ENCODE data around the gene IL22.
A peak's percentile ranks its signal among the peaks of the same experiment; 100 is the strongest.

The IL22 gene

DNA sequence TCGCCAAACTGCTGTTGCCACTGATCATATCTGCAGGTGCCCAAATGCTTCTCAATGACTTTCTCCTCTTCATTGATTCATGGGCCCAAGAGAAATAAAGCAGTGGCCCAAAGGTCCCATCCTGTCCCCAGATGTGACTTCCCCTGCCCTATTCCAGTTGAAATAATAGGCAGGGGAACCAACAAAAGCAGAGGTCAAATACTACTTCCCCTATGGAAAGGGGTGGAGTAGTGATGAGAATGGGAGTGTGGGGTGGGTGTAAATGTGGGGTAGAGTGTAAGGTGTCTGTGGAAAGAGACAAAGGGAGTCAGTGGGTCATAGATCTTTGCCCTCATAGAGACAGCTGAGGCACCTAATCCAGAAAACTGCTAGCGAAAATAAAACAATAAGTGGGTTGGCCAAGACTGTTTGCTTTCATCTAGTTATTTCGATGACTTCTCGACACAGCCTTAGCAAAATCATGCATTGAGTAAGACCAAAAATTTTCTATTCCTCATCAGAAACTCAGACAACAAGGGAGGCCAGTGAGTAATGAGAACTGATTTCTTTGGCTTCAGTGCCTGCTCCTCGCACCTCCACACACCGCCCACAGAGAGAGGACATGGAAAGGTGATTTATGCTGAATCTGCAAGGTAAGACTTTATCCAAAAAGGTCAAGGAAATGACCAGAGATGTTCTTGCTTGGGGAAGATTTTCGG lies 10.9 kb upstream of the IL22 start:
- DNase-seq (ENCODE audit: low spot score), result no peak

GRCh38 chr12:68263366-68263765 lies 10.0 kb upstream of the IL22 start:
- no peak for DNase-seq (ENCODE audit: low spot score)

GRCh38 chr12:68261896-68262295 lies 8.5 kb upstream of the IL22 start:
- no peak for DNase-seq (ENCODE audit: low spot score)

DNA sequence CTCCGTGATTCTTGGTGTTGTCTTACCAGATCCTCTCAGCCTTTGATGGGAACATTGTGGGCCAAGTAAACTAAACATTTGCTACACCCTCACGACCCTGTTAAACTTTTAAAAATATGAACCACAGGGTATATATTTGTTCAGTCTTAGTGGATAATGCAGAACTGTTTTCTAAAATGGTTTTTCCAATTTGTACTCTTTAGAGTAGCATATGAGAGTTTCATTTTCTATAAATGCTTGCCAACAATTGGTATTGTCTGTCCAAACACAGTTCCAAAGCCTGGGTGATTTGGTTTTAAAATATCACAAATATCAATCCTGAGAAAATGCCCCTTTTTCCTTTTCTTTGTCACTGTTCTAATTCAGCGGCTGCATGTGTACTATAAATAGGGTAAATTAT lies 6.7 kb upstream of the IL22 start:
- no peak for DNase-seq (ENCODE audit: low spot score)

DNA sequence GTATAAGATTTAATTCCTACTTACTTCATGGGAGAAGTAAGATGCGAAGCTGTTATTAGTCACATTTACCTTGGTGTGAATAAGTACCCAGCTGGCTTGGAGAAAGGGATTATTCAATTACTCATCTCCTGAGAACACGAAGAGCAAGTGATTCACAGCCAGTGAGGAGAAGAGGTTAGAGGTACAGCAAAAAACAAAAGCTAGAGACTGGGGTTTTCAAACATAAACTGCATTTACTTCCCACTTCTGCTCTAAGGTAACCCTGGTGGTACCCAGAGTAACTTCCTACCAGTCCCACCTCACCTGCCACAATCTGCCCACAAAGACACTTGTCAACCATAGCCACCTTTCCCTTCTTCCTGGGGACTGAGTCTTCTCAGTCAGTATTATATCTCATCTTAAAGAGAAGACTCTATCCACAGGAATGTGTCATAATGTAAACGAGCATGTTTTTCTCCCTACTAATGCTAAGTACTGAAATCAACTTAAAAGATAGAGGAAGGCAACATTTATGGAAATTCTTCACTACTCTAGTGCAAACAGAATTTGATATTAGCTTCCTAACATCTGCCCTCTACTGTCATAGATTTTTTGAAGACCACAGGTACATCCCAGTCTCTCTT lies 6.0 kb upstream of the IL22 start:
- DNase-seq (ENCODE audit: low spot score), result peak; percentile 88

DNA sequence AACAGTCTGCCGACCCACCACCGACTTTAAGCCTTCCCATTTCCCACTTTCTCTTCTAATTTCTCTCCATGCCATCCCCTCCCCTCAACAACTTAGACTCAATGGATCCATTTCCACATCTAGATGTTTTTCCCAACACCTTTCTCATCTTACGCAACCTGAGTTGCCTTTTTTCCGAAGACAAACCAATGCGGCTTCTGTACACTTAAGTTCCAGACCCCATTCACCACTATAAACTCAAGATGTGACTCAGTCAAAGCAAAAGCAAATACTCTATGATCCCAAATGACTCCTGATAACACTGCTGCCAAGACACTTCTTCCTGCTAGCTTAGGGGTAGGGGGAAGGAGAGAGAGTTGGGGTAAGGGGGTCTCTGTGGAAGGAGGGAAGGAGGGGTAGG lies 1.3 kb downstream of the IL22 start:
- no peak for DNase-seq (ENCODE audit: low spot score)

GRCh38 chr12:68250454-68250853 lies 3.0 kb downstream of the IL22 start:
- DNase-seq (ENCODE audit: low spot score), result no peak

GRCh38 chr12:68247785-68248184 lies 5.6 kb downstream of the IL22 start:
- no peak for DNase-seq (ENCODE audit: low spot score)

DNA sequence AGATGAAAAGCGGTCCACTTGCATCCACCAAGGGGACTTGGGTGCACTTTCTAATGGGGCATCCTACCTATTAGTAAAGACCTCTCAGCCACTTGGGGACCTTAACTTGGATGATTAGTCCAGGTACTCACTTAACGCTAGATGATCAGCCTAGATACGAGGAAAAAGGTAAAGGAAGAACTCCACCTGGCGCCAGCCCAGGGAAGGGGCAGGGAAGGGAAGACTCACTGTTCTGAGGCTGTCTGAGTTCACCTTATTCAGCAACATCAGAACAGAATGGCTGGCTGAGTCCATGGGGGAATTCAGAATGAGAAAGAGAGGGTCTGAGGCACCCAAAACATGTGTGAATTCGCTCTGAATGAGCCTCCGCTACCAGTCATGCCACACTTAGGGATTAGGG lies 7.1 kb downstream of the IL22 start:
- no peak for DNase-seq (ENCODE audit: low spot score)

GRCh38 chr12:68245180-68246021 lies 8.0 kb downstream of the IL22 start:
- no peak for DNase-seq (ENCODE audit: low spot score)

DNA sequence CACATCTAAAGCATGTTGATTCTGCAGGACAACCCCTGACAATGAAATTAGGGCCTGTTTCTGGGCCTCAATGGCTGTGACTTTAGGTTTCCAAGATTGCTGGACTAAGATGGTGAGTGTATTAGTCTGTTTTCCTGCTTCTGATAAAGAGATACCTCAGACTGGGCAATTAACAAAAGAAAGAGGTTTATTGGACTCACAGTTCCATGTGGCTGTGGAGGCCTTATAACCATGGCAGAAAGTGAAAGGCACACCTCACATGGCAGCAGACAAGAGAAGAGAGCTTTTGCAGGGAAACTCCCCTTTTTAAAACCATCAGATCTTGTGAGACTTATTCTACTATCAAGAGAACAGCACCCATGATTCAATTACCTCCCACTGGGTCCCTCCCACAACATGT lies 10.6 kb downstream of the IL22 start:
- DNase-seq (ENCODE audit: low spot score), result no peak

DNA sequence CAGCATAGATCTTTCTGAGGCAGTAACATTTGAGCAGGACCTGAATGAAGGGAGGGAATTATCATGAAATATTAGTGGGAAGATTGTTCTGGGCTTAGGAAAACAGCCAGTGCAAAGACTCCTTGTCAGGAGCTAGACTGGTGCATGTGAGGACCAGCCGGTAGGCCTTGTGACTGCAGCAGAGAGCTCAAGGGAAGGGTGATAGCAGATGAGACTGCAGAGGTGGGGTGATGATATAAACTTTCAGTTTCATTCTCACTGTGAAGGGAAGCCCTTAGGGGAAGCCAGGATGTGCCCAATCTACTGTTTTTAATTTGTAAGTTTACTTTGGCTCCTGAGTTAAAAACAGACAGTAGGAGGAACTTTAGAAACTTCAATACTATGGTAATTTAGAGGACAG lies 12.4 kb downstream of the IL22 start:
- peak; percentile 6 for DNase-seq (ENCODE audit: low spot score)

DNA sequence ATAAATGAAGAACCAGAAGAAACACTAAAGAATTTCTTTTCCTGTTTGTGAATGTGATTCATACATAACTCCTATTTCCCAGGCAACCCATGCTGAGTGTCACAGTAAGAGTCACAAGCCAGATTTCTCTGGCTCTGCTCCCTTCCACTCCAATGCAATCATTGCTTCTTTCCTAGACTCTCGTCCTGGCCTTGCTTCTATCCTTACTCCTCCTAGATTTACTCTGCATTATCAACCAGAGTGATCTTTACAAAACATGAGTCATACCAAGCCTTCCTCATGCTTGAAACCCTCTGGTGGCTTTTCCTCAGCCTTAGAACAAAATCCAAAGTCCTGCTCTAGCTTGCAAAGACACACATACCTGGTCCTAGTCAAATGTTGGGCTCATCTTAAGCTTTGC lies 13.3 kb downstream of the IL22 start:
- DNase-seq (ENCODE audit: low spot score), result peak; percentile 71

DNA sequence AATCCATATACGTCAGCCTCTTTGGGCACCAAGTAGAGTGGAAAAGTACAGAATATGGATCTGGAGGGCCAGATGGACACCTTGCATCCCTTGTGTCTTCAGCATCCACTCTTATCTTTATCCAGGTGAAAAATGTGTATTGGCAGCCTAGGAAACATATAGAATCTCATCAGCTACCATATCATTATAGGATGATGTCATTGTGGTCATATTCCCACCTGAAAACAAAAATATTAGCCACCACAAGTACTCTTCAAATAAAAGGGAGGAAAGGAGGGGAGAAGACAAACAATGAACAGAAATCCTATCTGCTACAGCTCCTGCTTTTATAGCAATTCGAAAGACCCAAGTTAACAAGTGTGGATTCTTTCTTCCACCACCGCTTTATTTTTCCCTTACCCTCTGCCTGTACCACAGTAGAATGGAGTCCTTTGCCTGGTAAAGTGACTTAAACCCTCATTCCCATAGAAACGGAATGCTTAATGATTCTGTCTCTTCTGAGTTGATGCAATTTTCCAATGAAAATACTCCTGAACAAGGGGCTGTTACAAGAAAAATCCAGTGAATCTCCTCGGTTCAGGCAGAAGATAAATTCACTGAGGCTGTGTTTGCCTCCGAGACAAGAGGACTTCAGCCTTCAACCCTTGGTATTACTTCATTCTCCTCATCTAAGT lies 14.0 kb downstream of the IL22 start:
- no peak for DNase-seq (ENCODE audit: low spot score)

GRCh38 chr12:68237619-68238018 lies 15.8 kb downstream of the IL22 start:
- peak; percentile 13 for DNase-seq (ENCODE audit: low spot score)

- no peak for DNase-seq (ENCODE audit: low spot score)
Observed at GRCh38 chr12:68237078-68237477, 16.3 kb downstream of the IL22 start.

GRCh38 chr12:68236421-68237059 lies 16.9 kb downstream of the IL22 start:
- peak; percentile 27 for DNase-seq (ENCODE audit: low spot score)

DNA sequence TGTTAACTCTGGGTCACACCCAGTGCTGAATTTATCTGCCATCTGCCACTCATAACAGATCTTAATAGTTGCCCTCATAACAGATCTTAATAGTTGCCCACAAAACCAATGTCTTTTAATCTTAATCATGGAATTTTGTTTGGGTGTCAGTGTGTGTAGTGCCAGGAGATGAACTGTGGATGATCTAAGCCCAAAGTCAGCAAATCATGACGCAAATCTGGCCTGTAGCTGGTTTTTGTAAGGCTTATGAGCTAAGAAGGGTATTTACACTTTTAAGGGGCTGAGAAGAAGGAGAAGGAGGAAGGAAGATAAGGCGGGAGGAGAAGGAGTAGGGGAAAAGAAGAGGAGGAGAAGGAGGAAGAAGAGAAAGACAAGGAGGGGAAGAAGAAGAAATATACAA lies 17.8 kb downstream of the IL22 start:
- no peak for DNase-seq (ENCODE audit: low spot score)

GRCh38 chr12:68234140-68234539 lies 19.3 kb downstream of the IL22 start:
- DNase-seq (ENCODE audit: low spot score), result no peak

DNA sequence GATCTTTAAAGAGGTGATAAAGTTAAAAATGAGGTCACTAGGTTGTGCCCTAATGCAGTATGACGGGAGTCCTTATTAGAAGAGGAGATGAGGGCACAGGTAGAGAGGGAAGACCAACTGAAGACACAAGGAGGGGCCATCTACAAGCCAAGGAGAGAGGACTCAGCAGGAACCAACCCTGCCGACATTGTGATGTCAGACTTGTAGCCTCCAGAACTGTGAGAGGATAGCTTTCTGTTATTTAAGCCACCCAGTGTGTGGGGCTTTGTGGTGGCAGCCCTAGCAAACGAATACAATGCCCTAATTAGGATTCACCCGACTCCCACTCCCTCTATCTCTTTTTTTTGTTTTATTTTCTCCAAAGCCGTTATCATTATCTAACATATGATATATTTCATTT lies 19.9 kb downstream of the IL22 start:
- DNase-seq (ENCODE audit: low spot score), result no peak

GRCh38 chr12:68231691-68232090 lies 21.7 kb downstream of the IL22 start:
- no peak for DNase-seq (ENCODE audit: low spot score)

DNA sequence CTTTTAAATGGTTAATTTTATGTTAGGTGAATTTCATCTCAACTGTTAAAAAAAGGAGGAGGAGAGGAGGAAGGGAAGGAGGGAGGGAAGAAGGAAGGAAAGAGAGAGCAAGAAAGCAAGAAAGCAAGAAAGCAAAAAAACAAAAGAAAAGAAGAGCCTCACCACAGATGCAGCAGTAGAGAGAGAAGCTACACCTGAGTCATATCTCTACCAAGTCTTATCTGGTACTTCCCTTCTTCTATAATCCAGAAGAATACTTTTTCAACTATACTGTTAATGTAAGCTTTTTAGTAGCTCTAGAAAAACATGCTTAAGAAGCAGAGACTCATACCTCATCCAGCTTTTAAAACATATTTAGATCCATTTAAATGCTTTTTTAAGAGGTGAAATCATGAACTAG lies 22.2 kb downstream of the IL22 start:
- DNase-seq (ENCODE audit: low spot score), result no peak

All from kidney tubule cell (primary cell).